ENCODE results near the gene CITED1.
A peak's percentile ranks its signal among the peaks of the same experiment; 100 is the strongest.

CITED1 gene

DNA sequence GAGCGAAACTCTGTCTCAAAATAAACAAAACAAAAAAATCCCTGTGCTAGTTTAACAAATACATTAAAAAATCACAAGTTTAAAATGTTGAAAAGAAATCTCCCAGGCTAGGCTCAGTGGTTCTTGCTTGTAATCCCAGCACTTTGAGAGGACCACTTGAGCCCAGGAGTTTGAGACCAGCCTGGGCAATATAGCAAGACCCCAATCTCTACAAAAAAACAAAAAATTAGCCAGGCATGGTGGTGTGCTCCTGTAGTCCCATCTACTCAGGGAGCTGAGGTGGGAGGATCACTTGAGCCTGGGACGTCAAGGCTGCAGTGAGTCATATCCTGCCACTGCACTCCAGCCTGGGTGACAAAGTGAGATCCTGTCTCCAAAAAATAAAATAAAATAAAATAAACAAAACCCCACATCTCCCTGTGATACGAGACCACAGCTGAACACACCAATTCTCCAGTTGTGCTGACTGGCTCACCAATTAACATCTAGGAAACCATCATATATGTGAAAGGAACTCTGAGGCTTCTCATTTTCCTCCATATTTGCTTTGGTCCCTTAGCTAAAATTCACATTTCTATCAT lies 36.0 kb downstream of the CITED1 start:
- DNase-seq: no peak

DNA sequence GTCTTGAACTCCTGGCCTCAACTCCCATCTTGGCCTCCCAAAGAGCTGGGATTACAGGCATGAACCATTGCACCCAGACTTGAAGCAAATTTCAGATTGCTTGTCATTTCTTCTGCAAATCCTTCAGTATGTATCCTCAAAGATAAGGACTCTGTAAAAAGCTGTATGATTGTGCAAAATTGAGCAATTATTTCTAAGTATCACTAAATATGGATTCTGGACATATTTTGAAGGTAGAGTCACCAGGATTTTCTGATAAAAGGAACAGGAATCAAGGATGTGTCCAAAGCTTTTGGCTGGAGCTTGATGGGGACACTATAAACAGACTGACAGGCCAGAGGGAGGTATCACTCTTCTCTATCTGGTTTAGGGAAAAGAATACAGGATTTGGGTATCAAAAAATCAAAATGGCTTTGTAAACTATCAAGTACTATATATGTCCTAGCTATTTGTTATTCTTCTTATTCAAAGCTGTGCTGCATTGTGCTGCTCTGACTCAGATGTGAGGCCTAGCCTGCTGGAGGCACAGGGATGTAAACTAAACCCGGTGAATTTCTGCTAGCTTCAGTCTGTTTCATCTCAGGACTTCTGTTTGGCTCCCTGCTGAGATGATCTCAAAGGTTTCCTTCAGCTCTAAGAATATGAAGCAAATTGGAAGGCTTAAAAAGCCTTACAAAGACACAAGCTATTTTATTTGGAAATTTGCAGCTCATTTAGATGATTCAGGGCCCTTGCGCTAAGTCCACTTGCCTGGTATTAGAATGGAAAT lies 36.9 kb downstream of the CITED1 start:
- DNase-seq: no peak

DNA sequence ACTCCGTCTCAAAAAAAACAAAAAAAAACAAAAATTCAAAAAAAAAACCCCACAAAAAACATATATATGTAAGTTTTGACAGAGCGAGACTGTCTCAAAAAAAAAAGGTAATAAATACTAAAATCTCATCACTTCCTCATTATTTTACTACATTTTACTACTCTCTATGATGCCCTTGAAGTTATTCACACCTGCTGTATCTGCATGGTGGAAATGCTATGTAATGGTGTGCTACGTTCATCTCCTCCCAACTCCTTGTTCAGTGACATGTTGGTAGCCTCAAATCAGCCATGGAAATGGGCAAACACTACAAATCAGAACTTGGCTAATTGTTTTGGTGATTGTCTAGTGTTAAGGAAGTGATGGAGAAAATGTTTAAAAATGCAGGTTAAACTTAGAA lies 40.5 kb downstream of the CITED1 start:
- DNase-seq: no peak

DNA sequence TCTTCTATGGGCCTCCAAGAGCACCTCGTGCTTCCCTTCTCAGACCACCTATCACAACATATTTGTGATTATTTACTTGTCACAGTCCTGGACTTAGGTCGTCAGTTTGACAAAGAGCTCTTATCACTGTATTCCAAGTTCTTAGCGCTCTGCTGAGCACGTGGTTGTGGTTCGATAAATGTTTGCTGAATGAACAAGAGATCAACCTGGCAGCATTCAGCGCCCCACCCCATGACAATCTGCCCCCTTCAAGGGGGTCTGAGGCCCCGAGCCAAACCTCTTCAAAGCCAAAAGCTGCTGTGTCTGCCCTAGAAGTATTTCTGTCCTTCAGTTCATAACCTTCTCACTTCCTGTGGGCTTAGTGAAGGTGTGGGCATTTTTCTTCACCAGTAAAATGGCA lies 43.6 kb downstream of the CITED1 start:
- DNase-seq: peak; percentile 38

DNA sequence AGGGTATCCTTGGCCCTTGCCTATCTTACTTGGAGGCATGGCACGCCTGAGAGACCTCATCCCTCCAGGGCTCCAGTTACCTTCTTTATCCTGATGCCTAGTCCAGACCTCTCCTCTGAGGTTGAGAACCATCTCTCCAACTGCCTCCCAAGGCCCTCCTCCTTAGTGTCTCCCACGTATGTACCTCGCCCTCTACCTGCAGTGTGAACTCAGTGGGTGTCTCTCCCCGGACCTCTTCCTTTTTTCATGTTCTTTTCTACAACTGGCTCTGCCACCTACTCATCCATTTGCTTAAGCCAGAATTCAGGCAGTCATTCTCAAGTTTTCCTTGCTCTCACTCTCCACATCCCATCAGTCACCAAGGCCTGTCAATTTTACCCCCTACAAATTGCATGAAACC lies 45.3 kb downstream of the CITED1 start:
- DNase-seq: no peak

DNA sequence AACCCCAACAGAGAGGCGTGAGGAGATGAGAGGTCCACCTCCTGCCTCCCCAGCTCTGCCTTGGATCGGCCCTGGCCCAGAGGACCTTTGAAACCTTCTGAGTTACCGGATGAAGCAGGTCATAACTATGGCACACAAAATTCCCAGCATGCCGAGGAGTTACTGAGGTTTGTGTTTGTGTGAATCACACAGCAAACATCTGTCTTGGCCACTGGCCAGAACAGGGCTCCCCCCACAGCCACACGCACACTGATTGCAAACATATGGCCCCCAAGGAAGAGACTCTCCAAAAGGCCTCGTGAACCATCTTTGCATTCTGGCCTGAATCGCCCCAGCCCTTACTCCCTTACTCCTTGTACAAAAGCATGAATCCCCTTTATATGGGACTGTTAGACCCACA lies 47.5 kb downstream of the CITED1 start:
- DNase-seq: no peak

DNA sequence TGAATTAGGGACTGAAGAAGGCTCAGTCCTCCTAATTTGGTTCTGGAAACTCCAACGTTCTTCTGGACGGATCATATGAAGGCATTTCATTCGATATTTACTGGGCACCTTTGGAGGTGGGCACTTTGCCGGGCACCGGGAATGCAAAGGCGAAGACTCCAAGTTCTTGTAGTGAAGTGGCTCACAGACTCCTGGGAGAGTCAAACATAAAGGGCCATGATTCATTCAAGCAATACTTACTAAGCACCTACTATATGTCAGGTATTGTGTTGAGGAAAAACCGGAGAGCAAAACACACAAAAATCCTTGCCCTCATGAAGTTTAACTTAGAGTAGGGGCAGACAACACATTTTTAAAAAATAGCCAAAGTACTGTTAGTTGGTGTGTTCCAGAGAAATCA lies 49.9 kb downstream of the CITED1 start:
- no peak for DNase-seq

DNA sequence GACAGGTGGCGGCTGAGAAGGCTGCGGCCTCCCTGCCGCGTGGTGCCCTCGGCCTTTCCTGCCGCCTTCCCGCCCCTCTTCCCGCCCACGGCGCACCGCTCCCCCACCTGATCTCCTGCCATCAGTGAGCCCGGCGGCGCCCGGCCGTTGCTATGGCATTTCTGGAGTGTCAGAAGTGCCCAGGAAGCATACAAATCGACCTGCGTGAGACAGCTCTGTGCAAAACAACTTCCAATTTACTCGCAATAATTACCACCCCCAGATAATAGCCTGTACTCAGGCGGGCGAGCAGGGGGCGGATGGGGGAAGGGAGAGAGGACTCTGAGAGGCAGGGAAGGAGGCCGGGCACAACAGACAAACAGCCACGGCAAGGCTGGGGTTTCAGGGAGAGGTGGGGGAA lies 50.3 kb downstream of the CITED1 start:
- DNase-seq: peak; percentile 51

DNA sequence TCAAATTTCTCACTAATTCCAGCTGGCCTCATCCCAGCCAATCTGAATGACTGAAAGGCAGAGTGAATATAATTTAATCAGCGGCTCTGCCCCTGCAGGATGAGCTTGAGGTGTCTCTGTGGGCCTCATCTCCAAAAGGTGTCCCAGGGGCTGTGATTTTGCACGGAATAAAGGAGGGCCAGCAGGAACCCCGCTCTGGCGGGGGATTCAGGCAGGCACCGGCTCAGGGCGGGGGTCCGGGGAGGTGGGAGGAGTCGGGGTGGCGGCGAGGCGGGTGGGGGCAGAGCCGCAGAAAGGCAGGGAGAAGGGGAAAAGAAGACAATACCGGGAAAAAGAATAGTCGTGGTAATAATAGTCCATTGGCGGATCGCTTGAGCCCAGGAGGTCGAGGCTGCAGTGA lies 50.9 kb downstream of the CITED1 start:
- DNase-seq: peak; percentile 28

DNA sequence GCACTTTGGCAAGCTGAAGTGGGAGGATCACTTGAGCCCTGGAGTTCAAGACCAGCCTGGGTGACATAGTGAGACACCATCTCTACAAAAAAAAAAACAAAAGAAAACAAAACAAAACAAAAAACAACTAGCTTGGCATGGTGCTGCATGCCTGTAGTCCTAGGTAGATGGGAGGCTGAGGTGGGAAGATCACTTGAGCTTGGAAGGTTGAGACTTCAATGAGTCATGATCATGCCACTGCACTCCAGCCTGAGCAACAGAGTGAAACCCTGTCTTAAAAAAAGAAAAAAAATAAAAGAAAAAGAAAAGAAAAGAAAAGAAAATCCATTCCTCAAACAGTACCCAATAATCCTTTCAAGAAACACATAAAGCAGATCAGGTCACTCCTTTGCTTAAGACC lies 52.0 kb downstream of the CITED1 start:
- DNase-seq: no peak
